T-helper 2 cell (primary cell): ENCODE results near the gene TOP3A.
A peak's percentile ranks its signal among the peaks of the same experiment; 100 is the strongest.

ENCODE experiments used
- DNase-seq, 5 experiments: peaks; one replicate each; pipeline versions ENCODE4 v3.0.0 to v3.0.0-alpha.2; 2012 to 2022

TOP3A gene

DNA sequence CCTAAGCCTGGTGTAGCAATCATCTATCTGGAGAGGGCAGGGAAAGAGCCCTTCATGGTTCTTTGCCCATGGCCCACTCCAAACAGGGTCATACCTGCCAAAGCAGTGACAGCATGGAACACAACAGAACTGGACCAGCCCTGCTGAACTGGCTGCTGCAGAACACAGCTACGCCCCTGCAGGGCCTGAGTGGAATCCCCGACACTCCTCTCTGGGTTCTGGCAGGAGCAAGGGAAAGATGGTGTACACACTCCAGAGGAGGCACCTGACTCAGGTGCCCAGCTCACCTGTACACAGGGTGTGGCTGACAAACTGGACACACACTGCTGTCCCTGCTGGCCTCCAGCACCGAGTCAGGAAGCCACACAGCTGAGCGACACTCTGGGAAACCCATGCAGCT is 34.5 kb downstream of the TOP3A start:
- no peak for DNase-seq

DNA sequence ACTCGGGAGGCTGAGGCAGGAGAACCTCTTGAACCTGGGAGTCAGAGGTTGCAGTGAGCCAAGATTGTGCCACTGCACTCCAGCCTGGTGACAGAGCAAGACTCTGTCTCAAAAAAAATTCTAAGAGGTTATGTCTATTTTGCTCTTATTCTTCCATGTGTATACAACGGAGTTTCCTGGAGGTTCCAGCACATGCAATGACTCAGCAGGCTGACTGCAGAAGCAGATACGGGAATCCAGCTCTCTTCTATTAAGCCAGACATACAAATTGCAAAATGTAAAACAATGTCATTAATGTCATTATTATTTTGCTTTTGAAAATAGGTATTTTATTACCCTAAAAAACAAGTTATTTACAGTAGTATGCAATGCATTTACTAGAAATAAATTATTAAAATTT is 35.9 kb downstream of the TOP3A start:
- DNase-seq: no peak

DNA sequence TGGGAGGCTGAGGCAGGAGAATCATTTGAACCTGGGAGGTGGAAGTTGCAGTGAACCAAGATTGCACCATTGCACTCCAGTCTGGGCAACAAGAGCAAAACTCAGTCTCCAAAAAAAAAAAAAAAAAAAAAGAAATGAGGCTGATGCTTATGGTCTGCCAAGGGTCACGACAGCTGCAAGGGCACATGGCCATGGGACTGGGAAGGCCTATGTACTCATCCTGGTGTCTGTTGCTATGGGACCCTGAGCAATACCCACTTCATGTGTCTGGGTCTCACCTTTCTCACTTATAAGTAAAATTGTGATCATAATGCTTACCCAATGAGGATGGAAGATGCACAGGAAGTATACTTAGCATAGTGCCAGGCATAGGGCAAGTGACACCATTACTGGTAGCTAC is 37.7 kb downstream of the TOP3A start:
- DNase-seq: no peak

DNA sequence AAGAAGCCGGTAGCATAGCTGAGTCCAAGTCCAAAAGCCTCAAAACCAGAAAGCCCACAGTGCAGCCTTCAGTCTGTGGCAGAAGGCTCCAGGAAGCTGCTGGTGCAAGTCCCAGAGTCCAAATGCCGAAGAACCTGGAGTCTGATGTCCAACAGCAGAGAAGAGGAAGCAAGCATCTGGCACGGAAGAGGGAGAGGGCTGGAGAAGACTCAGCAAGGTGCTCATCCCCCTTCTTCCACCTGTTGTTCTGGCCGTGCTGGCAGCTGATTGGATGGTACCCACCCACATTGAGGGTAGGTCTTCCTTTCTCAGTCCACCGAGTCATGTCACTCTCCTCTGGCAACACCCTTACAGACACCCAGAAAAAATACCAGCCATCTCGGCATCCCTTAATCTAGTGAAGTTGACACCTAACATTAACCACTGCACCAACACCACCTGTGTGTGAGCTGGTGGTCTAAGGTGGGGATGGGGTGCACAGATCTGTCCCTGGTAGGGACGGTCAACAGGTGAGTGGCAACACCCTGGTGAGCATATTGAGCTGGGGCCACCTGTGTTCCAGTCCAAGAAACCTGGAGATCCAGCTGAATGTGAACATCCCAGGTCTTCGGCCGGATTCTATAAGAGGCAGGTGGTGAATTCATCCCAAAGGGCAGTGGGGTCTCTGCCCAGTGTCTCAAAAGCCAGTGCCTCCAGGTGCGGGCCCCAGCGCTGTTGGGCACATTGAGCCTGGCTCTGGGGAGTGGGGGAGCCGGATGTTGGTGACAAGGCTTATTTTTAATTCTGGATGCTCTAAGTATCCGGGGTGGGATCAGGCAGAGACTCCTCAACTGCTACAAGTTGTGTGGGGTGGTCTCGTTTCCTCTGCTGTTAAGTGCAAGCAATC is 44.5 kb downstream of the TOP3A start:
- no peak for DNase-seq

DNA sequence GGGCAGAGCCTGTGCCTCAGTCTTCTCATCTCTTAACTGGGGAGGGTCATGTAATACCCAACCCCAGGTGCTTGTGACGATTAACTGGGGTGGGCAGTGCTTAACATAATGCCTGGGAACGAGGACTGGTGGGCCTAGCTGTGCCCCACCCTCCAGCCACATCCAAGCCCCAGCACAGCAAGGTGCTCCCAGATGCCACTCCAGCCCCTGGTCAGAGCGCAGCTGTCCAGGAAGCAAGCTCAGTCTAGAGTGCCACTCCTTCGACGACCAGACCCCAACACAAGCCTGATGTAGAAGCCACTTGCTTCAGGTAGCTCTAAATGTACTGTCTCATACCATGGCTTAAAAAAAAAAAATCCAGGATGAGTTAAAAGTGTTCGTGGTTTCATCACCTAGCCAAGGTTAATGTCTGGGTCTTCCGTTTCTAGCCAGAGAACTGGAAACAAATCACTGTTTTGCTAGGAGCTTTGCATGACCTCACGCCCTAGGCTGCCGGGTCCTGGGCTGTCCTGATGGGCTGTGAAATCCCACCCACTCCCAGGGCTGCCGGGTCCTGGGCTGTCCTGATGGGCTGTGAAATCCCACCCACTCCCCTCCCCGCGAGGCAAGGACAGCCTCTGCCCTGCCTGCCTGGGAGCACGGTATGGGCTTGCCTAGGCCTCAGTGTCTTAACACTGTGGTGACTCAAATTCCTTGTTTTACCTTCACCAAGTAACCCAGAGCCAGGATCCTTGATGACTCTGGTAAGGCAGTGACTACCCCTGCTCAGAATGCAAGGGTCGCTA is 46.7 kb downstream of the TOP3A start:
- DNase-seq: no peak

DNA sequence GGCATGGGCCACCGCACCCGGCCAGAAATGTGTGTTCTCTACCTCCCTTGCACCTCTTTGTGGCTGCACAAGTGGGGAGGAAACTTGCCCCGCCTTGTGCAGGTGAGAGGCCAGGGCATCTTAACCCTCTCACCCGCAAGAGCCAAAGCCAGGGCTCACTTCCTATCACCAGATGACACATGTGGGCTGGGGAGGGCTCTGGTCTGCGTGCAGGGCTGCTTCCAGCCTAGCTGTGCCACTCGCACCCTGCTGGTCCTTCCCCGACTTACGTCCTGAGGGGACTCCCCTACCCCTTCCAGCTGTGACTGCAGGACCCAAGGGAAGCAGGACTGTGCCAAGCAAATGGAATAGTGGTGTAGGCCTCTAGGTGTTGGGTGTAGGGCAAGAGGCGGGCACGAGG is 47.4 kb downstream of the TOP3A start:
- DNase-seq: no peak

DNA sequence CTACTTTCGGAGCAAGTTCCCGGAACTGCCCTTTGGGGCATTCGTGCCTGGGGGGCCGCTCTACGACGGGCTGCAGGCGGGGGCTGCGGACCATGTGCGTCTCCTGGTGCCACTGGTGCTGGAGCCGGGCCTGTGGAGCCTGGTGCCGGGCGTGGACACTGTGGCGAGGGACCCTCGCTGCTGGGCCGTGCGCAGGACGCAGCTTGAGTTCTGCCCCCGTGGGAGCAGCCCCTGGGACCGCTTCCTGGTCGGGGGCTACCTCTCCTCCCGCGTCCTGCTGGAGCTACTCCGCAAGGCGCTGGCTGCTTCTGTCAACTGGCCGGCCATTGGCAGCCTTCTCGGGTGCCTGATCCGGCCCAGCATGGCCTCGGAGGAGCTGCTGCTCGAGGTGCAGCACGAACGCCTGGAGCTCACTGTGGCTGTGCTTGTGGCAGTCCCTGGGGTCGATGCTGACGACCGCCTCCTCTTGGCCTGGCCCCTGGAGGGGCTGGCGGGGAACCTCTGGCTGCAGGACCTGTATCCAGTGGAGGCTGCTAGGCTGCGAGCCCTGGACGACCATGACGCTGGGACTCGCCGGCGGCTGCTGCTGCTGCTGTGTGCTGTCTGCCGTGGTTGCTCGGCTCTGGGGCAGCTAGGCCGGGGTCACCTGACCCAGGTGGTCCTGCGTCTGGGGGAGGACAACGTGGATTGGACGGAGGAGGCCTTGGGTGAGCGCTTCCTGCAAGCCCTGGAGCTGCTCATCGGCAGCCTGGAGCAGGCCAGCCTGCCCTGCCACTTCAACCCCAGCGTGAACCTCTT is 50.7 kb downstream of the TOP3A start:
- no peak for DNase-seq

DNA sequence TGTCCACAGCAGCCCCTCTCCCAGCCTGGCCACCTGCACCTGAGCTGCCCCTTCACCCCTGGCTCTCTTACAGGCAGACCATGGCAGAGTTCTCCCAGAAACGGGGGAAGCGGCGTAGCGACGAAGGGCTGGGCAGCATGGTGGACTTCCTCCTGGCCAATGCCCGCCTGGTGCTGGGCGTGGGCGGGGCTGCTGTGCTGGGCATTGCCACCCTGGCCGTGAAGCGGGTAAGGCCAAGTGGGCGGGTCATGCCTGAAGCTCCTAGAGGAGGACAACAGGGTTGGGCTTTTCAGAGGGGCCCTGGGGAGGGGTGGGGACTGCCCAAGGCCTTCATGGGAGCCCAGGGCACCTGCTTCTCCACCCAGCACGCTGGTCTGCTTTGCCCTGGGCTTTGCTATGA is 52.2 kb downstream of the TOP3A start:
- no peak for DNase-seq

DNA sequence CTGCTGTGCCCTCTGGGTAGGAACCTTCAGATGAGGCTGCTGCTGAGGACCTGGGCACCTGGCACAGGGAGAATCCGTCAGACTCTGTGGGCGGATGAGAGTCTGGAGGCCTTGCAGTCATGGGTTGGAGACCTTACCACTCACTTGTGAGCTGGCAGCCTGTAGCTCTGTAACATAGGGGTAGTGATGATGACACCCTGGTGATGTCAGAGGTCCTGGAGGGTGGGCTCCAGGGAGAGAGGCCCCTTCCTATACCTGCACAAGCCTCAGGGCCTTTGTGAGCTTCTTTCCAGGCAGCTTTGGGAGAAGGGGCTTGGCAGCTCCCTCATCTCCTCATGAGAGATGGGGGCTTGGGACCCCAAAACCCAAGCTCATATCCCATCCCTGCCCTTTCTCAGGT is 52.7 kb downstream of the TOP3A start:
- no peak for DNase-seq

DNA sequence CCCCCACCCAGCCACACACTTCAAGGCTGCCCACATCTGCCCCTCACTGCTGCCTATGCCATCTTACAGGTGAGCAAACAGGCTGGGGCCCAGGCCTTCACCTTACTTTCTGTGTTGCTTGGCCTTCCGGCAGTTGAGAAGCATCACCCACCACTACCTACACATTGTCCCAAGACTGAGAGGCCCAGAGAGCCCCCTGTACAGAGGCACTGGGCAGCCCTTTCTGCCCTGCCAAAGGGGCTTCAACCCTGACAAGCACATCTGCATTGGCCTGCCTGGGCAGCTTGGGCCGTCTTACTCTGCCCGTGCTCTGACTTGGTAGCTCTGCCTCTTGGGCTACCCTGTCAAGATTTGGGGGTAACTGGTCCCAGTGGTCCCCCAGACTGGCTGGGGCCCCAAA is 53.1 kb downstream of the TOP3A start:
- no peak for DNase-seq

DNA sequence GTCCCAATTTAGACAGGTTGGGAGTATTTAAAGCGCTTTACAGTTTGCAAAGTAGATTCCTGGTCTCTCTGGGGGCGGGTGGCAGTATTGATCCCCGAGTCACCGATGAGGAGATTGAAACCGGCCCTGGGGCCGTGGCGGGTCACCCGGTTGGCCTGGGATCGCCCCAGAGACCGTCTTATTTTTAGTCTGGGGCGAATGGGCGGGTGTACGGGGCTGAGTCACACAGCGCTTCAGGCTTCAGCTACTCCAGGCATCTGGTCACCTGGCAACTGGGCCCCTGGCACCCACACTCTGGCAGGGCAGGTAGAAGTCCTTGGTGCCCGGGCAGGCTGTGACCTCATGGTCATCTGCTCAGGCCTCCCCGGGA is 53.7 kb downstream of the TOP3A start:
- DNase-seq: peak in 1 of 5 experiments; percentile 27

DNA sequence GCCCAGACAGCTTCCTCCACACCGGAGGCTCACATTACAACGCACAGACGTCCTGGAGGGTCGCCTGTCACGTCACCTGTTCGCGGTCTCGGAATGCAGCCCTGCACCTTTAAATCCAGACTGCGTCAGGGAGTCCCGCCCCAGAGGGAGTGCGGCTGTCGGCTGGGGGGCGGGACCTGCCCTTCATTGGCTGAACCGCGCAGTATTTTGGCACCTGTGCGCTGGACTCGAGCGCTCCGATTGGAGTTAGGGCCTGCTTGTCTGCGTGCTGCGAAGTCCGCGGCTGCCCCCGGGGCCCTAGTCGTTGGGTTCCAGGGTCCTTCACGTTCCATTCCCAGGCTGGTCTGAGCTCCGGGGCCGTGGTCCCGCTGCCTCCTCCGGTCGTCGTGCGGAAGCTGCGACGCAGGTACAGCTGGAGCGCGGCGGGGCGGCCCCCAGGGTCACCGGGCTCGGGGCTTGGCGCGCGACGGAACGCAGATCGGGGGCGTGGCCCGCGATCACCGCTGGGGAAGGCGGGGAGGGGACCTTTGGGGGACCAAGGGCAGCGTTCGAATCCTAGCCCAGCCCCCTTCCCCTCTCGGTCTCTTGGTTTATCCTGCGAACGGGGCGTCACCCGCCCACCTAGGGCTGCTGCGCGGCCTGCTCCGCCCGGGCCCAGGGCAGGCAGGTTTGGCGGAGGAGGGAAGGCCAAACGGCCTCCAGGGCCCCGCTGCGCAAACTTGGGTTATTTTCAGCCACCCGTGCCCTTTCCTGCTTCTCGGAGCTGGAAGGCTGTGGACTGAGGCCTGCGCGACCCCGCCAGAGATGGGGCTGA is 54.3 kb downstream of the TOP3A start, which contains the start of gene MIEF2:
Gene MIEF2, plus strand, starts transcription at position 331 of the 814 bp plus-strand sequence. CDS start 2,059 bp downstream, outside the sequence.
- DNase-seq: peak; percentile 80 to 97 (median 89)

DNA sequence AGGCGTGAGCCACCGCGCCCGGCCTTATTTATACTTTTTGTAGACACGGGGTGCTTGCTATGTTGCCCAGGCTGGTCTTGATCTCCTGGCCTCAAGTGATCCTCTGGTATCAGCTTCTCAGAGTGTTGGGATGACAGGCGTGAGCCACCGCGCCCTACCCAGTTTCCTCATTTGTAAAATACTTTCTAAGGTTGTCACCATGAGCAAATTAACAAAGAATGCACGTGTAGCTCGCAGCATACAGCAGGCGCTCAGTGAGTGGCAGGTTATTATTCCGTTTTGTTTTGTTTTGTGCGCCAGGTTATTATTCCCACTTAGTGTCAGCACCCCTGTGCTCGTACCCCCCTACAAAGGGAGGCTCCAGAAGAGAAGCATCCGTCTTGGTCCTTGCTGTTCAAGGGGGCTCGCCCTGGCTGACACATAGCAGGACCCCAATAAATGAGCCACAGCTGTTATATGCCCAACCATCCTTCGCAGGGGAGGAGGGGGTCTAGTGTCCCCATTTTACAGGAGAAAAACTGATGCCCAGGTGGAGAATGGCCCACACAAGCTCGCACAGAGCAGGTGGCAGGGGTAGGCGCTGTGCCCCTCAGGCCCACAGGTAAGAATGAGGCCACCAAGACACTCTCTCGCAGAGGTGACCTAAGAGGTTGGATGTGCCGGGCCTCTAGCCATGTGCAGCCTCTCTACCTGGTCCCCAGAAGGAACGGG is 55.0 kb downstream of the TOP3A start:
- no peak for DNase-seq

DNA sequence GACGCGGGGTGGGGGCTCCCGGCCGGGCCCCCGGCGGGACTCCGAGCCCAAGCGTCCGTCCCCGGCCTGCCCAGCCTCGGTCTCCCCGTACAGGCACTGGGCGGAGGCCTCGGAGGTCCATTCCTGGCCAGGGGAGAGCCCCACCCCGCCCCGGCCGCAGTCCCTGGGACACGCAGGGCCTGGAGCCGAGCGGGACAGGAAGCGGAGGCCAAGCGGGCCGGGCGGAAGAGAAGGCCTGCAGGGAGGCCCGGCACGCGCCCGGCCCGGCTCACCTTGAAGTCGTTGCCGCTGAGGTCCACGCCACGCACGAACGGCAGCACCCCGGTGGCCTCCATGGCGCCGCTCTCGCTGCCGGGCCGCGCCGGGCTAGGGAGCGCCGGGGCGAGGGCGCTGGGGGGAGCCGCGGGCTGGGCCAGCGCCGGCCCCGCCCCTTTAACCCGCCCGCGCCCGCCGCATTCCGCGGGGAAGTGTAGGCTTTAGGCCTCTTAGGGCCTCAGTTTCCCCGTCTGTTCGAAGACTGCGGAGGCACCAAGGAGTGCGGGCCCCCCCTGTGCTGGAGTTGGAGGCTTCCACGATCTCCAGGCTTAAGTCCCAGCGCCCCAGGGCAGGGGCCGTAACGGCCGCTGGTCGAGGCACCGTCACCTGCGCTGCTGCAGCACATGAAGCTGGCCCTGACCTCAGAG is 56.3 kb downstream of the TOP3A start, which contains the start of gene FLII:
Gene FLII, minus strand, starts transcription at position 383 of the 683 bp plus-strand sequence. Its CDS starts 48 bp downstream, at position 335.
- peak in 4 of 5 experiments; percentile 37 to 65 (median 46) for DNase-seq

DNA sequence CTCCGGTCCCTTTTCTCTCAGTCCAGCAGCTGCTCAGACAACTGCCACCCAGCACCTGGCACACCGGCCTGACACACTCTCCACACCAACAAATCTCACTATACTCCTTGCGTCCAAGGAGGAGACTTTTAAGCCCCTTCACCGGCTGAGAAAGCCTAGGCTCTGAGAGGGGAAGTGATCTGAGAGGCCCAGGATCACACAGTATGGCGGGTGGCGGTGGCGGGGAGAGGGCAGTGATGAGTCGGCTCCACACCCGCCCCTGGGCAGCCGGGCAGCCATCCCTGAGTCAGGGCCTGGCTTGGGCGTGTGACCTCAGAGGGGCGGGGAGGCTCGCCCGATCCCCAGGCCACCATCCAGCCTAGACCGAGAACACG is 56.8 kb downstream of the TOP3A start:
- peak in 2 of 5 experiments; percentile 39 to 43 for DNase-seq

DNA sequence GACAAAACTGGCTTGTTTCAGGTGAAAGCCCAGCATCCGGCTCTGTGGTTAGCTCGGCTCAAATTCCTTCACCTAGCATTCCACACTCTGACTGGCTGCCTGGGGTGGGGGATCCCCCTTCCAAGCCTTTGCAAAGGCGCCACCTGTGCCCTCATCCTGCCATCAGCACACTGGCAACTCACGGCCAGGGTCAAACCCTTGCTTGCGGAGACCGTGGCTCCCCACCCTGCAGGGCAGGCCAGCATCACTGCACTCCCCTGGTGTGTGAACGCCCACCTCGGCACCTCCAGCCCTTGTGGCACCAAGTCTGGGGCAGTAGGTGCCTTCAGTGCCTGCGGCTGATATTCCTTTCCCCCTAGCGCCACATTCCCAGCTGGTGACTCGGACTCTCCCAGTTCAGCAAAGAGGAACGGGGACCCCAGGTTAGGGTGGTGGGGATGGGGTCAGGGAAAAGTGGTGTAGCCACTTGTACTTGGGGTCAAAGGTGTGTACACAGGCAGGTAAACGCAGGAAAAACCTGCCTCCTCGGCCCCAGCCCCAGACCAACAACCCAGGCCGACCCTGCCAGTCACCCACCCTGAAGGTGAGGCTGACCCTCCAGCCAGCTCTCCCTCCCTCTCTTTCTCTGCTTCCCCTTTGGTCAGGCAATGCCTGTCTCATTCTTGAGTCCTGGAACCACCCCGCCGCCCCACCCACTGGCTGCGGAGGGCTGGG is 57.4 kb downstream of the TOP3A start:
- peak in 2 of 5 experiments; percentile 21 to 45 for DNase-seq

DNA sequence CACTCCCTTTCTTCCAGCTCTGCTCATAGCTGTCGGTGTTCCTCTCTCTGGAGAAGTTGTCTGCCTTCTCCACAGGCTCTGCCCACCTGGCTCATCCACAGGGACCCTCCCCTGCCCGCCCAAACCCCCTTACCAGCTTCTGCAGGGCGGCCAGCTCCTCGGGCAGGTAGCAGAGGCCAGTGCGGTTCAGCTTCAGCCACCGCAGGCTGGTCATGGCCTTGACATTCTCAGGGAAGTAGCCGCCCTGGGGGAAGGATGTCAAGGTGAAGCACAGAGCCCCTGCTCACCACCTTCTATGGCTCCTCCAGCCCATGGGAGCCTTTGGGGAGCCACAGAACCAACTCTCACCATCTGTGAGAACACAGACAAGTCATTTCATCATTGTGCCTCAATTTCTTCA is 58.0 kb downstream of the TOP3A start:
- DNase-seq: no peak

DNA sequence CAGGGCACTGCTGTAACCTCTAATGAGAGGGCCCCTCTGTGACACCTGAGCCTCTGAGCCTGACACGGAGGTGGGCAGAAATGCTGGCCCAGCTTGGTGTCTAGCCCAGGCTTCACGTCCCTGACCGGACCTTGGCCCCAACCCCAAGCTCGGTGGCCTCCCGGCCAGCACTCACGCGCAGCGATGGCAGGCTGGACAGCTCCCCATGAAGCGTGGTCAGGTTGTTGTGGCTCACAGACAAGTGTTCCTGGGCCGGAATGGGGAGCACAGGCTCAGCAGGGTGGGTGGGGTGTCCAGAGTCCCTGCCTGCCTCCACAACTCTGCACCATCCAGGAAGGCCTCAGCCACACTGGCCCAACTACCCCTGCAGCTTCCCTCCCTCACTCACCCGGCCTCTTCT is 58.4 kb downstream of the TOP3A start:
- no peak for DNase-seq

DNA sequence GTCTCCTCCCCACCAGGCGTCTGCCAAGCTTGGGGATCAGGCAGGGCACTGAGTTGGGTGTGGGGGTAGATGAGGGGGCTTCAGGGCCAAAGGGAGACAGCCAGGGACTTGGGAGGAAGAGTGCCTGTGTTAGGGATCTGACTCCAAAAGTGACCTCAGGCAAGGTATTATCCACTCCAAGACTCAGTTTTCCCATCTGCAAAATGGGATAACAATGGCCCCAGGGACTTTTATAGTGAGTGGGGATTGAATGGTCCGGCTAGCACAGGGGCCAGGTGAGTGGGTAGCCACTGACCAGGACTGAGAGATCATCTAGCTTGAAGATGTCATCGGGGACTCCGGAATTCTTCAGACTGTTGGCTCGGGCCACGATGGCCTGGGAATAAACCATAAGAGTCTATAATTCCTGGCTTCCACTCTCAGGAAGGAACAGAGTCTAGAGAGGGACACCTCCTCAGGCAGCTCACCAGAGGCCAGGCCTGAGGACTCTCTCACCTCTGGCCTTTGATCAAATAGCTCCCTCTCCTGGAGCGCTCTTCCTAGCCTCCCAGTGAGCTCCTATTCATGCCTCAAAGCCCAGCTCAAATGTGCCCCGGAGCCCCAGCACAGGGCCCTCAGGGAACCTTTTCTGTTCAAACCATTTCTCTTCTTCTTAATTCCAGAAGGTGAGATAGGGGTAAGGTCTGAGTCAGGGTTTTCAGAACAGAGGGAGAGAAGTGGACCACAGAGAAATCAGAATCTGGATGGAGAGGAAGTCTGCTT is 59.7 kb downstream of the TOP3A start:
- no peak for DNase-seq
